HG03558 (cell line): ENCODE measurements around the gene RNF220.
"Not testable (repeated sequence)": the region's sequence is repeated elsewhere in the genome, so short reads cannot be mapped to it uniquely, and the experiment has no call there.

Experiments
- ATAC-seq: cut with Tn5 transposase; IDR thresholded peaks from one replicate; pipeline ENCODE4 v1.9.1; 2021; ENCODE audit warnings: moderate number of reproducible peaks; ENCODE audit not compliant: unreplicated experiment; ENCODE audit errors: extremely low read depth

The RNF220 gene

GRCh38 chr1:44543064-44543744, 138.1 kb downstream of the RNF220 start:
- ATAC-seq, result no peak

GRCh38 chr1:44543786-44544185, 138.7 kb downstream of the RNF220 start:
- no peak for ATAC-seq

GRCh38 chr1:44544960-44545359, 139.9 kb downstream of the RNF220 start:
- ATAC-seq, result no peak

GRCh38 chr1:44545961-44546360, 140.9 kb downstream of the RNF220 start:
- no peak for ATAC-seq

GRCh38 chr1:44546403-44547053, 141.5 kb downstream of the RNF220 start:
- ATAC-seq, result no peak

- no peak for ATAC-seq
These were observed 142.3 kb downstream of the RNF220 start for GRCh38 chr1:44547361-44547760.

GRCh38 chr1:44547837-44548236, 142.8 kb downstream of the RNF220 start:
- ATAC-seq, result no peak

- no peak for ATAC-seq
These were observed 144.5 kb downstream of the RNF220 start for GRCh38 chr1:44549510-44549909.

GRCh38 chr1:44553127-44553758, 148.2 kb downstream of the RNF220 start:
- no peak for ATAC-seq

GRCh38 chr1:44553771-44554170, 148.7 kb downstream of the RNF220 start:
- ATAC-seq, result no peak

GRCh38 chr1:44554706-44555105, 149.7 kb downstream of the RNF220 start:
- ATAC-seq, result no peak

GRCh38 chr1:44557778-44558177, 152.7 kb downstream of the RNF220 start:
- no peak for ATAC-seq

- ATAC-seq, result no peak
These were observed 153.8 kb downstream of the RNF220 start for GRCh38 chr1:44558883-44559282.

- no peak for ATAC-seq
These were observed 154.3 kb downstream of the RNF220 start for GRCh38 chr1:44559330-44559729.

GRCh38 chr1:44559913-44560312, 154.9 kb downstream of the RNF220 start:
- ATAC-seq, result no peak

- ATAC-seq, result not testable (repeated sequence)
These were observed 155.6 kb downstream of the RNF220 start for GRCh38 chr1:44560696-44561095.

- no peak for ATAC-seq
These were observed 160.2 kb downstream of the RNF220 start for GRCh38 chr1:44565259-44565750.

- ATAC-seq, result no peak
These were observed 160.8 kb downstream of the RNF220 start for GRCh38 chr1:44565833-44566232.

- no peak for ATAC-seq
These were observed 161.4 kb downstream of the RNF220 start for GRCh38 chr1:44566281-44567046.

- no peak for ATAC-seq
These were observed 163.3 kb downstream of the RNF220 start for GRCh38 chr1:44568128-44568900.
